ENCODE measurements around the gene SMAD7. TPM values are rescaled to one million over a fixed set of nuclear protein-coding genes. Genes with fewer than 3 reads are reported as not detected.

SMAD7 gene
- total RNA-seq, 1 experiment from 2014 or later, result 12.3 TPM

GRCh38 chr18:48979944-48980890 lies 29.5 kb upstream of the SMAD7 start:
- intact Hi-C loops (cut with micrococcal nuclease), result no loop called here
- Mint-ChIP-seq H3K27me3 (ENCODE audit: insufficient read depth, unreplicated experiment) (no peaks in the 10 kb centered on the region), H3K9me3 (ENCODE audit: unreplicated experiment) (no peaks in the 10 kb centered on the region), H3K36me3 (ENCODE audit: insufficient read depth, unreplicated experiment) (no peaks in the 10 kb centered on the region), H3K4me1 (ENCODE audit: insufficient read depth, unreplicated experiment) (peaks cover 5% of the 10 kb centered on the region), H3K27ac (ENCODE audit: low read depth, unreplicated experiment) (no peak overlapping the region), H3K4me3 (ENCODE audit: unreplicated experiment) (no peak overlapping the region)
- TF ChIP-seq CTCF (IDR thresholded peaks at IDR 0.05; ENCODE audit: unreplicated experiment), result no peak
- no peak for DNase-seq (ENCODE audit: unreplicated experiment)
- ChIA-PET POLR2A (interaction anchor here (0.6 kb wide), 1 partner anchor 20 kb away, joined by 5 read pairs; no protein-coding TSS in a partner anchor), CTCF (interaction anchor here (1.0 kb wide), 1 partner anchor 10 kb away, joined by 4 read pairs; no protein-coding TSS in a partner anchor)
- BruUV-seq (replicated peaks), result no TSS peak

DNA sequence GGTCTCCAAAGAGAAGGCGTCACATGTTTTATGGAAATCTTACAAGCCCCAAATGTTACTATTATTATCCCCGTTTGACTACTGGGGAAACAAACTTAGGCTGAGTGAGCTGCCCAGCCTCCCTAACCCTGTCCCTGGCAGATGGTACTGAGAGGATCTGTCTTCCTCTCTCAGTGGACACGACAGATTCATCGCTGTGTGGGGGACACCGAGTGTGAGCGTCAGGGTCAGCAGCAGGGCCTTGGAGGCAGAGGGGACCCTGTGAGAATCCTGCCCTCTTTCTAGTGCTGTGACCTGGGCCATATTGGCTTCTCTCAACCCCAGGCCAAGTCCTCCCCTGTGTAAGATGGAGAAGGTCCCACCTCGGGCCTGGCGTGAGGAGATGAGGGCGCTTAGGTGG lies 27.1 kb upstream of the SMAD7 start:
- Mint-ChIP-seq H3K27me3 (ENCODE audit: insufficient read depth, unreplicated experiment) (no peaks in the 10 kb centered on the region), H3K4me3 (ENCODE audit: unreplicated experiment) (no peak overlapping the region), H3K36me3 (ENCODE audit: insufficient read depth, unreplicated experiment) (no peaks in the 10 kb centered on the region), H3K27ac (ENCODE audit: low read depth, unreplicated experiment) (no peak overlapping the region), H3K9me3 (ENCODE audit: unreplicated experiment) (no peaks in the 10 kb centered on the region), H3K4me1 (ENCODE audit: insufficient read depth, unreplicated experiment) (peaks cover 11% of the 10 kb centered on the region)
- DNase-seq (ENCODE audit: unreplicated experiment), result no peak
- ChIA-PET CTCF (no interaction called here), POLR2A (no interaction called here)
- TF ChIP-seq CTCF (IDR thresholded peaks at IDR 0.05; ENCODE audit: unreplicated experiment), result no peak
- intact Hi-C loops (cut with micrococcal nuclease), result no loop called here
- no TSS peak for BruUV-seq (replicated peaks)

GRCh38 chr18:48975817-48976649 lies 25.3 kb upstream of the SMAD7 start:
- ChIA-PET POLR2A (interaction anchor here (0.5 to 6.0 kb wide), 6 partner anchors 16 to 317 kb away, joined by 3 to 51 read pairs (median 8); no protein-coding TSS in a partner anchor), CTCF (no interaction called here)
- H3K36me3 Mint-ChIP-seq (ENCODE audit: insufficient read depth, unreplicated experiment), result peaks cover 6% of the 10 kb centered on the region
- DNase-seq (ENCODE audit: unreplicated experiment), result peak; percentile 57
- peak overlapping the region; percentile 68 for H3K4me3 Mint-ChIP-seq (ENCODE audit: unreplicated experiment)
- no peak overlapping the region for H3K27ac Mint-ChIP-seq (ENCODE audit: low read depth, unreplicated experiment)
- no peak for TF ChIP-seq CTCF (IDR thresholded peaks at IDR 0.05; ENCODE audit: unreplicated experiment)
- intact Hi-C loops (cut with micrococcal nuclease), result no loop called here
- H3K4me1 Mint-ChIP-seq (ENCODE audit: insufficient read depth, unreplicated experiment), result peaks cover 5% of the 10 kb centered on the region
- H3K27me3 Mint-ChIP-seq (ENCODE audit: insufficient read depth, unreplicated experiment), result no peaks in the 10 kb centered on the region
- BruUV-seq (replicated peaks), result no TSS peak
- no peaks in the 10 kb centered on the region for H3K9me3 Mint-ChIP-seq (ENCODE audit: unreplicated experiment)
